NCI-H2081 treated with DMSO at 0.1 percent for 48 hours (cell line): ENCODE measurements around the gene CAMK1D.

Experiments
- DNase-seq: peaks from one replicate; lab custom pipeline; 2025; lab: John Stamatoyannopoulos, UW

CAMK1D gene

GRCh38 chr10:12375076-12375504, 25.7 kb downstream of the CAMK1D start:
- no peak for DNase-seq

DNA sequence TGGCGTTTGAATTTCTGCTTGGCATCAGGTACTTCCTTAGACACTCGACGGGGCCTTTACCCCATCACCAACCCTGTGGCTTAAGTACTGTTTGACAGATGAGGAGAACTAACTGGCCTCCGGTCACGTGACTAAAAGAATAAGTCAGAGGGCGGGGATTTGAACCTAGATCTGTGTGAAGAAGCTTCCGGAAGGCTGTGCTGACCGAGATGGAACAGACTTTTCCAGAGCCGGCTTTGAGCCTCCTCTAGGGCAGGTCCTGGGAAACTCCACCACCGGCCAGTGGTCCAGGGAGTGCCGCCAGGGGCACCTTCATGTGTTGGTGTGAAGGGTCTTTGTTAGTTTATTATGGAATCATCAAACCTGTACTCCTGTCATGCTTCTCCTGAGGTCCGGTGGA, 26.9 kb downstream of the CAMK1D start:
- DNase-seq: no peak

- DNase-seq: no peak
Measured at GRCh38 chr10:12377658-12378290, 28.4 kb downstream of the CAMK1D start.

GRCh38 chr10:12380999-12381398, 31.7 kb downstream of the CAMK1D start:
- no peak for DNase-seq

DNA sequence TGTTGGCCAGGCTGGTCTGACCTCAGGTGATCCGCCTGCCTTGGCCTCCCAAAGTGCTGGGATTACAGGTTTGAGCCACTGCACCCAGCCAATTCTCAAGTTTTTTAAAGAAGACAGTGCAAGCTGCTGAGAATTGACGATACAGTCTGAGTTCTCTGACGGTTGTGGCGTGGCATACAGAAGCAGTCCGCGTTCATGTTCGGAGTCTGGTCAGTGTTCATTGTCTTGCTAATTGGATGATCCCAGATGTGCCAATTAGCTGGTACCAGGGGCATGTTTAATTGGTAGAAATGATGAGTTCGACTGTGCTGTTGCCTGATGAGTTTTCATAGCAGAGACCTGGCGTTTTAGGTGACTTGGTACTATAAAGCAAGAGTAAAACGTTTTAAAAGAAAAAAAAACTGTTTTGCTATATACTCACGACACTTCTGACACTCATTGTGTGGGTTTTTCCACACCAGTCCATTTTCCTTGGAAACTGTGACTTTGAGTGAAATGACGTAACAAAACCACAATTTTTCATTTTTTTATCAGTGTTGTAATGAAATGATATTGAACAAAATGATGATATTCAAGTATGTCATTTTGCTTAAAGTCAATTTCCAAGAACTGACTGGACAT, 32.3 kb downstream of the CAMK1D start:
- DNase-seq: no peak

- DNase-seq: no peak
Measured at GRCh38 chr10:12382157-12382548, 32.8 kb downstream of the CAMK1D start.

DNA sequence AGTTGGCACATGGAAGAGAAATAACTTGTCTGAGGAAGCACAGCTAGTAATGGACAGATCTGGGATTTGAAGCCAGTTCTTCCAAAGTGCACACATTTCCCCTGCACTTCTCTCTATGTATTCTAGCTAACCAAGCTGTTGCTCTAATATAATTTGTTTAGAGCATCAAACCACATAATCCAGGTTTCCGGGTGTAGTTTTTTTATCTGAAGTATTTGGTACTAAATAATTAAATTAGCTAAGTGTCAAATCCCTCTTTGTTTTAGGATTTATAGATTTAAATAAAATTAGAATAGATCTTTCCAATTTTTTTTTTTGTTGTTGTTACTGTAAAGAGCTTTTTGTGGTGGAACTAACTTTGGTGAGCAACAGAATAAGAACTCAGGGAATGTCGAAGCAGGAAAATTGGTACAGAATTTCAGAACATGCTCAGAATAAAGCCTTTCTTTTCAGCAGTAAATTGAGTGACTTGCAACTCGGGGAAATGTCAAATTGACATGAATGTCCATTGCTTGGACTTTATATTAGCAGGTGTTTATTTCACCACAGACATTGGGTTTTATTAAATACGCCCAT, 33.7 kb downstream of the CAMK1D start:
- DNase-seq: no peak

- no peak for DNase-seq
Measured at GRCh38 chr10:12384906-12385305, 35.6 kb downstream of the CAMK1D start.

- no peak for DNase-seq
Measured at GRCh38 chr10:12387561-12388210, 38.3 kb downstream of the CAMK1D start.

- no peak for DNase-seq
Measured at GRCh38 chr10:12388671-12389070, 39.3 kb downstream of the CAMK1D start.

DNA sequence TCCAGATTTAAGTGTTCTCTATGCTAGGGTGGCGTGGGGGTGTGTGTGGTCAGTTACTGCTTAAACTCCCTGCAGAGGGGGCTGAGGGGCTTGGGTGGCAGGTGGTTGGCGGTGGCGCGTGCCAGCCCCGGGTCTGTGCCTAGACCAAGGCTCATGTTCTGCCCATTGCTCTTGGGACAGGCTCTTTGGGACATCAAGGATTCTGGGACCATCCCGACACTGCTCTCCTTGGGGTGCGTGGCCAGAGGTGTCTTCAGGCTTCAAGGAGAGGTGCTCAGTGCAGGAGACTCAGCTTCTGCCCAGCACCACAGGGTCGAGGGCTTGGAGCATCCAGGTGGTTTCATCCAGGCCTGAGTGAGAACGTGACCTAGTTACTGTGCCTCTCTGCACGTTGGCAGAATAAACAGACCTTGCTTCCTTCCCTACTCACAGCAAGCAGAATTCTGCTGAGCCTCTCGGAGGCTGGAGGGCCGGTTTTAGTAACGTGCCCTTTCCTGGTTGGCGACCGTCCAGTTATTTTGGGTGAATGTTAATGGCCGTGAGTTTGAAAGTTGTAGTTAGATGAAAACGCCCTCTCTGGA, 39.9 kb downstream of the CAMK1D start:
- no peak for DNase-seq

- no peak for DNase-seq
Measured at GRCh38 chr10:12390733-12391132, 41.4 kb downstream of the CAMK1D start.

DNA sequence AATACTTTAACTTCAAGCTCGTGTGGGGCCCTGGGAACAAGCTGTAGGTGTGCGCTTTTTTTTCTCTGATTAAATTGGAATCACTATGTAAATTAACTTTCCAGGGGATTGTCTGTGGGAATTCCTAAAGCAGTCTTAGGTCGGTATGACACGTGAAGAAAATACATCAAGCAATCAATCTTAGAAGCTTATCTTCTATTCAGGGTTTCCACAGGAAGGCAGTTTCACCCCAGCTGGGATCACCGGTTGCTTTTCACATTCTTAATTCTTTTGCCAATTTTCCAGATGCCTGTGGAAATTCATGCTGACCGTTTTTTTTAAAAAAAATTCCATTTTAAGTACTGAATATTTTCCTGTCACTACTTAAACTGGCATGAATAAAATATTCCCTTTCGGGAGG, 41.9 kb downstream of the CAMK1D start:
- no peak for DNase-seq

DNA sequence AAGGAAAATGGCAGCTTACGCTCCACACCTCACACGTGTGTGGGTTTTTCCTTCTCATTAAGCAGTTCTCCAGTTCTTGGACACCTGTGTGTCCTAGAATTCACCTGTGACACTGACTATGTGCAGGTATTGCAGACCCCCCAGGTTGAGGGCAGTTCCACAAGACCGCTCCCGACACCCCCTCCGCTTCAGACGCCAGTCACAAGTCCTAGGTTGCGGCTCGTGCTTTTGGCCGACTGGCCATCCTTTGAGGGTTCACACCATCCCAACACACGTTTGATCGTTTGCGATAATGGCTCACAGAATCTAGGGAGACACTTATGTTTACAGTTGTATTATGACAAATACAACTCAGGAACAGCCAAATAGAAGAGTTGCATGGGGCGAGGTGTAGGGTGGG, 44.5 kb downstream of the CAMK1D start:
- no peak for DNase-seq

- no peak for DNase-seq
Measured at GRCh38 chr10:12394241-12395033, 45.1 kb downstream of the CAMK1D start.

DNA sequence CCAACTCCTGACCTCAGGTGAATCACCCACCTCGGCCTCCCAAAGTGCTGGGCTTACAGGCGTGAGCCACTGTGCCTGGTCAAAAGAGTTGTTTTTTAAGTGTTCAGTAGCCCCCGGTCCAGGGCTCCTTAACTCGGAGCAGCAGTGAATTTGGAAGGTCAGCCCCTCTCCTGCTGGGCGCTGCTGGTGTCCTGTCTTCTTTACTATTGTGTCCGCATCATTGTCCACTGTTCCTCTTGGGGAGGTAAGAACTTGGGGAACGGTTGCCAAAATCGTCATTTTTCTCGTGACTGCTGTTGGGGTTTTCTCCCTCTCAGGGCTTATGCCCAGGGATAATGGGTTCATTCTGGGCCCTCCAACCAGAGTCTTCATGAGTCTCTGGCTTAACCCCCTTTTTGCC, 46.7 kb downstream of the CAMK1D start:
- no peak for DNase-seq

DNA sequence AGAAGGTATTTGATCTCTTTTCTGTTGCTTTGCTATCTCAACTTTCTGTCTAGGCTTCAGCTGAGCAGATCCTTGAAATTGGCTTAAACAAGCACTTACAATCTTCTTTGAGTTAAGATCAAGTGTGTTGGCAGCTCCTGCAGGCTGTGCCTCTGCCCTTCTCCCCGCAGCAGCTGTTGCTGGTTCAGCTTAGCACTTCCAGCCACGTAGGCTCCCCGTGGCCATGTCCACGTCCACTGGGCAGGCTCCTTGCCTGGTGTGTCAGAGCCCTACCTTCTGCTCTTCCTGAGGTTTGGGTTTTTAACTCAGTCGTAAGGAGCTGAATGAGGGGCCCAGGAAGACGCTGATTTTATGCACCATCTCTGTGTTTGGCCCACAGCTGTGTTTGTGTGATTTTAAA, 47.2 kb downstream of the CAMK1D start:
- no peak for DNase-seq

DNA sequence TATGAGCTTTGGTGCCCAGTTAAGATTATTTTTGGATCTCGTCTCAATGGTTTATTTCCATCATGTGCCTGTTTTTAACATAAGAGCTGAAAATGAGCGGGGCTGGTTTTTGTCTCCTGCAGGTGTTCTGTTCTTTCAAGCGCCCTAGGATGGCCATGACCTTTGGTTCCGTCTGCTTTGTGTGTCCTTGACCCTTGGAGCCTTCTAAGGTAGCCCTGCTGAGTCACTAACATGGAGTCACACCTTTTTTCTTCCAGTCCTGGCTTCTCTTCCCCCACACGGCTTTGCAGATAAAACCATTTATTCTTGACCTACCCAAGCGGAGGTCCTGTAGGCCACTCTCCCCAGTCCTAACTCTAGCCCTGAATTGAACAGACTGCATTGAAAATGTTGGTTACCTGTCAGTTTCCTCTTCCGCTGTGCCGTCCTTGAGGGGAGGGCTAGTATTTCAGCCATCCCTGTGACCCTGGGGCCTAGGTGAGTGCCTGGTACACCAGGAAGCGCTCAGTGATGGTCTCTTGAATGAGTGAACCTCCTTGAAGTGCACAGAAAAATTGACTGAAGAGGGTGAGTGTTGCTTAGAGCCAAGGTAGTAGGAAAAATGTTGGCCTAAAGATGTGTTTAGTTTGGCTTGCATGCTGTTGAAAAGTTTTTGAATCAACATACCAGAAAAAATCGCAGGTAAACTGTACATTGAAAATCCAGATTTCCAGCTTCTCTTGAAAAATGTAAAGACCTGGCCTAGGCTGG, 48.0 kb downstream of the CAMK1D start:
- no peak for DNase-seq

GRCh38 chr10:12397941-12398340, 48.6 kb downstream of the CAMK1D start:
- DNase-seq: no peak

GRCh38 chr10:12400266-12400931, 51.1 kb downstream of the CAMK1D start:
- no peak for DNase-seq

GRCh38 chr10:12401466-12401865, 52.1 kb downstream of the CAMK1D start:
- no peak for DNase-seq
